ENCODE measurements around the gene MTARC2. TPM values are rescaled to one million over a fixed set of nuclear protein-coding genes. Genes with fewer than 3 reads are reported as not detected.

MTARC2 gene
- polyA plus RNA-seq, 1 of the 3 experiments (the other 2 are of a cell fraction): 6.1 TPM

DNA sequence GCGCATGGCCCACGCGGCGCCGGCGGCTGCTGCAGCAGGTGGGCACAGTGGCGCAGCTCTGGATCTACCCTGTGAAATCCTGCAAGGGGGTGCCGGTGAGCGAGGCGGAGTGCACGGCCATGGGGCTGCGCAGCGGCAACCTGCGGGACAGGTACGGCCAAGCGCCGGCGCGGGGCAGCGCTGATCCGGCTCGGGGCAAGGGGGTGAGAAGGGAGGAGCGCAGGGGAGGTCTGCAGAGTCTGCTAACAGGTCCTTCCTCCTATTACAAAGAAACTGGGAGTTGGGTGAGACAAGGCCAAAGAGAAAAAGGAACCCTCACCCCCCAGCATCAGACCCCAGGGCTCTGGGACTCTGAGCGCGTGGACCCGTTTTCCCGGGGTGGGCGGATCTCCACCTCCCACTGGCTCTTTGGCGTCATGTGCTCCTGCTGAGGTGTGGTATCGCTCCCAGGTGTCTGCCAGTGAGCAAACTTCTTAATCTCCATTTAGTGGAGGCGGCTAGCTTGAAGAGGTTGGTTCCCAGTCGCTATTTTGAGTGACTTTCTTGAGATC lies 39.0 kb downstream of the MTARC2 start:
- DNase-seq: peak; percentile 71
- Histone ChIP-seq H3K9ac (peak overlapping the region; percentile 55; the same call in 1 of the 2 replicates), H3K9me2 (no peaks in the 10 kb centered on the region), H3K9me3 (no peaks in the 10 kb centered on the region), H3K4me3 (ENCODE audit: low read depth in 2 of 2, low read length in 1 of 2) (peak overlapping the region; percentile 68 to 73), H4K20me1 (ENCODE audit: insufficient read depth) (no peaks in the 10 kb centered on the region), H3K27me3 (ENCODE audit: insufficient read depth) (no peaks in the 10 kb centered on the region), H3K79me2 (ENCODE audit: insufficient read depth) (no peaks in the 10 kb centered on the region), H3K27ac (ENCODE audit: low read depth in 2 of 2, low read length in 1 of 2) (peak overlapping the region in 1 of 2 experiments; percentile 83; a peak in 2 of 4 replicates), H3F3A (replicated peaks; ENCODE audit: insufficient read depth) (no peaks in the 10 kb centered on the region), H3K4me1 (ENCODE audit: control insufficient read depth in 1 of 2, insufficient read depth in 2 of 2, low read depth in 1 of 2, low read length in 1 of 2) (peaks cover 0 to 30% of the 10 kb centered on the region in 2 experiments; a peak in 2 of 4 replicates), H2AFZ (ENCODE audit: low read depth) (peak overlapping the region; percentile 79; the same call in 1 of the 2 replicates), H3K36me3 (replicated peaks in 1 of 2; ENCODE audit: control insufficient read depth in 1 of 2, insufficient read depth in 2 of 2, low read length in 1 of 2) (peaks cover 0 to 16% of the 10 kb centered on the region in 2 experiments), H3K4me2 (peak overlapping the region; percentile 77)
- TF ChIP-seq, protein P1, sequence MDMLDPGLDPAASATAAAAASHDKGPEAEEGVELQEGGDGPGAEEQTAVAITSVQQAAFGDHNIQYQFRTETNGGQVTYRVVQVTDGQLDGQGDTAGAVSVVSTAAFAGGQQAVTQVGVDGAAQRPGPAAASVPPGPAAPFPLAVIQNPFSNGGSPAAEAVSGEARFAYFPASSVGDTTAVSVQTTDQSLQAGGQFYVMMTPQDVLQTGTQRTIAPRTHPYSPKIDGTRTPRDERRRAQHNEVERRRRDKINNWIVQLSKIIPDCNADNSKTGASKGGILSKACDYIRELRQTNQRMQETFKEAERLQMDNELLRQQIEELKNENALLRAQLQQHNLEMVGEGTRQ (IDR thresholded peaks at IDR 0.05; ENCODE audit: borderline replicate concordance, low read depth, low read length): no peak
- no peak for TF ChIP-seq EZH2phosphoT487 (IDR thresholded peaks at IDR 0.05; ENCODE audit: borderline replicate concordance, low read depth)
- TF ChIP-seq, protein P2, sequence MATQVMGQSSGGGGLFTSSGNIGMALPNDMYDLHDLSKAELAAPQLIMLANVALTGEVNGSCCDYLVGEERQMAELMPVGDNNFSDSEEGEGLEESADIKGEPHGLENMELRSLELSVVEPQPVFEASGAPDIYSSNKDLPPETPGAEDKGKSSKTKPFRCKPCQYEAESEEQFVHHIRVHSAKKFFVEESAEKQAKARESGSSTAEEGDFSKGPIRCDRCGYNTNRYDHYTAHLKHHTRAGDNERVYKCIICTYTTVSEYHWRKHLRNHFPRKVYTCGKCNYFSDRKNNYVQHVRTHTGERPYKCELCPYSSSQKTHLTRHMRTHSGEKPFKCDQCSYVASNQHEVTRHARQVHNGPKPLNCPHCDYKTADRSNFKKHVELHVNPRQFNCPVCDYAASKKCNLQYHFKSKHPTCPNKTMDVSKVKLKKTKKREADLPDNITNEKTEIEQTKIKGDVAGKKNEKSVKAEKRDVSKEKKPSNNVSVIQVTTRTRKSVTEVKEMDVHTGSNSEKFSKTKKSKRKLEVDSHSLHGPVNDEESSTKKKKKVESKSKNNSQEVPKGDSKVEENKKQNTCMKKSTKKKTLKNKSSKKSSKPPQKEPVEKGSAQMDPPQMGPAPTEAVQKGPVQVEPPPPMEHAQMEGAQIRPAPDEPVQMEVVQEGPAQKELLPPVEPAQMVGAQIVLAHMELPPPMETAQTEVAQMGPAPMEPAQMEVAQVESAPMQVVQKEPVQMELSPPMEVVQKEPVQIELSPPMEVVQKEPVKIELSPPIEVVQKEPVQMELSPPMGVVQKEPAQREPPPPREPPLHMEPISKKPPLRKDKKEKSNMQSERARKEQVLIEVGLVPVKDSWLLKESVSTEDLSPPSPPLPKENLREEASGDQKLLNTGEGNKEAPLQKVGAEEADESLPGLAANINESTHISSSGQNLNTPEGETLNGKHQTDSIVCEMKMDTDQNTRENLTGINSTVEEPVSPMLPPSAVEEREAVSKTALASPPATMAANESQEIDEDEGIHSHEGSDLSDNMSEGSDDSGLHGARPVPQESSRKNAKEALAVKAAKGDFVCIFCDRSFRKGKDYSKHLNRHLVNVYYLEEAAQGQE (IDR thresholded peaks at IDR 0.05; ENCODE audit: low read depth, low read length): no peak
- TF ChIP-seq, protein P3, sequence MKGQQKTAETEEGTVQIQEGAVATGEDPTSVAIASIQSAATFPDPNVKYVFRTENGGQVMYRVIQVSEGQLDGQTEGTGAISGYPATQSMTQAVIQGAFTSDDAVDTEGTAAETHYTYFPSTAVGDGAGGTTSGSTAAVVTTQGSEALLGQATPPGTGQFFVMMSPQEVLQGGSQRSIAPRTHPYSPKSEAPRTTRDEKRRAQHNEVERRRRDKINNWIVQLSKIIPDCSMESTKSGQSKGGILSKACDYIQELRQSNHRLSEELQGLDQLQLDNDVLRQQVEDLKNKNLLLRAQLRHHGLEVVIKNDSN (IDR thresholded peaks at IDR 0.05; ENCODE audit: borderline replicate concordance, low read depth): peak; percentile 64; the same call in 1 of the 2 replicates
- WGBS (ENCODE audit: low lambda C conversion rate): 45% methylated on average over 9 of the region's 32 CpGs
- ChIA-PET CTCF (interaction anchor here (0.7 to 7.6 kb wide), 9 partner anchors 11 to 416 kb away, joined by 3 to 63 read pairs (median 6); no protein-coding TSS in a partner anchor), POLR2A (interaction anchor here (0.5 to 1.4 kb wide), 8 partner anchors 11 to 747 kb away, joined by 3 to 5 read pairs (median 3); partner anchors contain the start of gene MTARC2)

DNA sequence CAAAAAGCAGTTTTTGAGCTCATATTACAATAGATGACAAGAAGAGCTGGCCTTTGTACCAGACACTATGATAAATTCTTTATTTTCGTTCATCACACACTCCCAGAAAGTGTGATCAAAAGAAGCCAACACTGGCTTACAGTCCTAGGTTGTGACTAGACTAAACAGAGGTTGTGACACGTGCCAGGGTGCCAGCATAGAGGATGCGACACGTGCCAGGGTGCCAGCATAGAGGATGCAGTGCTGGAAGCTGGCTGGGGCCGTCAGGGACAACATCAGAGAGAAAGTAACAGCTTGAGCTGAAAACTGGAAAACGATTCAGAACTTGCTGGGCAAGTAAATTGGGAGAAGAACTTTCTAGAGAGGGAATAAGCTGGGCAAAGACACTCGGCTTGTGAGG lies 40.8 kb downstream of the MTARC2 start:
- TF ChIP-seq GABPA (IDR thresholded peaks at IDR 0.05; ENCODE audit: low read depth): no peak
- no peak for TF ChIP-seq FOXM1 (IDR thresholded peaks at IDR 0.05; ENCODE audit: low read depth)
- TF ChIP-seq, protein P4, sequence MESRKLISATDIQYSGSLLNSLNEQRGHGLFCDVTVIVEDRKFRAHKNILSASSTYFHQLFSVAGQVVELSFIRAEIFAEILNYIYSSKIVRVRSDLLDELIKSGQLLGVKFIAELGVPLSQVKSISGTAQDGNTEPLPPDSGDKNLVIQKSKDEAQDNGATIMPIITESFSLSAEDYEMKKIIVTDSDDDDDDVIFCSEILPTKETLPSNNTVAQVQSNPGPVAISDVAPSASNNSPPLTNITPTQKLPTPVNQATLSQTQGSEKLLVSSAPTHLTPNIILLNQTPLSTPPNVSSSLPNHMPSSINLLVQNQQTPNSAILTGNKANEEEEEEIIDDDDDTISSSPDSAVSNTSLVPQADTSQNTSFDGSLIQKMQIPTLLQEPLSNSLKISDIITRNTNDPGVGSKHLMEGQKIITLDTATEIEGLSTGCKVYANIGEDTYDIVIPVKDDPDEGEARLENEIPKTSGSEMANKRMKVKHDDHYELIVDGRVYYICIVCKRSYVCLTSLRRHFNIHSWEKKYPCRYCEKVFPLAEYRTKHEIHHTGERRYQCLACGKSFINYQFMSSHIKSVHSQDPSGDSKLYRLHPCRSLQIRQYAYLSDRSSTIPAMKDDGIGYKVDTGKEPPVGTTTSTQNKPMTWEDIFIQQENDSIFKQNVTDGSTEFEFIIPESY (IDR thresholded peaks at IDR 0.05; ENCODE audit: borderline replicate concordance, low read depth): no peak
- no peak for TF ChIP-seq POLR2AphosphoS5 (IDR thresholded peaks at IDR 0.05; ENCODE audit: low read depth, low read length)
- TF ChIP-seq FOXJ3 (CRISPR knock-in tag; IDR thresholded peaks at IDR 0.05): no peak
- no peak for TF ChIP-seq ELF1 (IDR thresholded peaks at IDR 0.05)
- TF ChIP-seq, protein P1 (IDR thresholded peaks at IDR 0.05; ENCODE audit: borderline replicate concordance, low read depth, low read length): no peak
- TF ChIP-seq TCF12 (IDR thresholded peaks at IDR 0.05): no peak
- TF ChIP-seq, protein P5, sequence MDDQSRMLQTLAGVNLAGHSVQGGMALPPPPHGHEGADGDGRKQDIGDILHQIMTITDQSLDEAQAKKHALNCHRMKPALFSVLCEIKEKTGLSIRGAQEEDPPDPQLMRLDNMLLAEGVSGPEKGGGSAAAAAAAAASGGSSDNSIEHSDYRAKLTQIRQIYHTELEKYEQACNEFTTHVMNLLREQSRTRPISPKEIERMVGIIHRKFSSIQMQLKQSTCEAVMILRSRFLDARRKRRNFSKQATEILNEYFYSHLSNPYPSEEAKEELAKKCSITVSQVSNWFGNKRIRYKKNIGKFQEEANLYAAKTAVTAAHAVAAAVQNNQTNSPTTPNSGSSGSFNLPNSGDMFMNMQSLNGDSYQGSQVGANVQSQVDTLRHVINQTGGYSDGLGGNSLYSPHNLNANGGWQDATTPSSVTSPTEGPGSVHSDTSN (IDR thresholded peaks at IDR 0.05): no peak
- TF ChIP-seq NFIC (IDR thresholded peaks at IDR 0.05; ENCODE audit: borderline replicate concordance): no peak

More for the DNA sequence above, 40.8 kb downstream of the MTARC2 start:
- peaks cover 0 to 30% of the 10 kb centered on the region in 2 experiments; a peak in 2 of 4 replicates for H3K4me1 ChIP-seq (ENCODE audit: control insufficient read depth in 1 of 2, insufficient read depth in 2 of 2, low read depth in 1 of 2, low read length in 1 of 2)
- H3K4me2 ChIP-seq: no peak overlapping the region
- H3K9ac ChIP-seq: no peak overlapping the region
- H4K20me1 ChIP-seq (ENCODE audit: insufficient read depth): no peaks in the 10 kb centered on the region
- WGBS (ENCODE audit: low lambda C conversion rate): 89% methylated on average over 7 of the region's 7 CpGs
- H3K4me3 ChIP-seq (ENCODE audit: low read depth in 2 of 2, low read length in 1 of 2): no peak overlapping the region
- ChIA-PET CTCF (interaction anchor here (0.7 to 7.6 kb wide), 5 partner anchors 13 to 507 kb away, joined by 3 to 63 read pairs (median 4); no protein-coding TSS in a partner anchor), POLR2A (no interaction called here)
- H3K27ac ChIP-seq (ENCODE audit: low read depth in 2 of 2, low read length in 1 of 2): no peak overlapping the region
- no peaks in the 10 kb centered on the region for H3K9me3 ChIP-seq
- H3K27me3 ChIP-seq (ENCODE audit: insufficient read depth): no peaks in the 10 kb centered on the region
- H3K36me3 ChIP-seq (replicated peaks in 1 of 2; ENCODE audit: control insufficient read depth in 1 of 2, insufficient read depth in 2 of 2, low read length in 1 of 2): peaks cover 0 to 6% of the 10 kb centered on the region in 2 experiments
- no peaks in the 10 kb centered on the region for H3K79me2 ChIP-seq (ENCODE audit: insufficient read depth)
- H3F3A ChIP-seq (replicated peaks; ENCODE audit: insufficient read depth): no peaks in the 10 kb centered on the region
- DNase-seq: no peak
- no peaks in the 10 kb centered on the region for H3K9me2 ChIP-seq
- no peak overlapping the region for H2AFZ ChIP-seq (ENCODE audit: low read depth)
